Right lobe of liver (tissue), 6 donors: ENCODE data around the gene MYO5B. TPM values are rescaled to one million over a fixed set of nuclear protein-coding genes. Genes with fewer than 3 reads are reported as not detected.

Experiments used
- ATAC-seq, 4 donors: fragments of 200-7000 bp; cut with Tn5 transposase; one replicate each; pipeline ENCODE4 v1.9.1; 2020; ENCODE audit warnings: mild to moderate bottlenecking in 4 of 4, moderate library complexity in 4 of 4
- DNase-seq, 3 donors: peaks; one replicate each; pipeline ENCODE4 v3.0.0-alpha.2; 2020
- H3K27ac ChIP-seq, 3 donors: fragments of 200-600 bp; one replicate each; pipeline ENCODE4 v1.8.0; 2022
- H3K27me3 ChIP-seq, 2 donors: fragments of 200-600 bp; one replicate each; pipeline ENCODE4 v1.8.0; 2022
- H3K36me3 ChIP-seq, 4 donors: fragments of 200-600 bp; sonication (generic) in 1 of 4; one replicate each; pipeline versions ENCODE4 v1.5.1 to v1.8.0; 2017 to 2022; ENCODE audit warnings: control low read depth in 1 of 4
- H3K4me1 ChIP-seq, 4 donors: fragments of 200-600 bp; sonication (generic) in 1 of 4; one replicate each; pipeline versions ENCODE4 v1.5.1 to v1.8.0; 2017 to 2022; ENCODE audit warnings: control low read depth in 1 of 4
- H3K4me3 ChIP-seq, 3 donors: fragments of 200-600 bp; one replicate each; pipeline ENCODE4 v1.8.0; 2022
- H3K9me3 ChIP-seq, 4 donors: fragments of 200-600 bp; sonication (generic) in 1 of 4; one replicate each; pipeline versions ENCODE4 v1.5.1 to v1.8.0; 2017 to 2022; ENCODE audit warnings: control low read depth in 1 of 4
- POLR2A ChIP-seq: fragments of 450-650 bp; IDR thresholded peaks from one replicate; pipeline ENCODE4 v1.6.1; 2017; ENCODE audit warnings: antibody characterized with exemption, mild to moderate bottlenecking
- WGBS: methylation state at CpG from one replicate; pipeline ENCODE4 v1.1.6; 2018; ENCODE audit warnings: low coverage, low lambda C conversion rate; ENCODE audit not compliant: insufficient coverage; ENCODE audit errors: missing lambda C conversion rate; 5-methylcytosine and 5-hydroxymethylcytosine counted together
- intact Hi-C, 2 donors: fragments of 100-400 bp; cut with DNase I; formaldehyde crosslinking; loops; one replicate each; pipeline versions ENCODE4 v1.11.2 to v1.14.1; 2022
- total RNA-seq, 6 experiments: library from RNA; depleted of rRNA in 2 of 6; stranded (reverse); fragments of >200 nt in 2 of 6; fragmentation: NEBNext Ultra II Directional in 3 of 6; extraction: Animal tissue kit (Norgen Biotek cat#: 25700) in 3 of 6; gene quantifications; one replicate each; pipeline versions ENCODE4 v1.1.0 to v1.2.4, GENCODE V29; 2016 to 2023
- TF ChIP-seq, protein P1 (sequence below), 4 donors: fragments of 200-600 bp in 3 of 4; fragments of 450-650 bp in 1 of 4; IDR thresholded peaks; one replicate each; pipeline versions ENCODE4 v1.5.1 to v1.8.0; 2016 to 2022; ENCODE audit warnings: antibody characterized with exemption in 4 of 4, mild to moderate bottlenecking in 2 of 4
- donor health status: DM: no; HTN: yes; CAD: no.
- donor health status: DM: no; HTN: no; CAD: no.
- donor health status: DM: no; HTN: no; CAD: no.
- donor health status: DM: no; HTN: yes; CAD: no.
- donor health status: DM: no; HTN: yes; CAD: no.

The MYO5B gene
- total RNA-seq, 6 experiments from 2014 or later: 13.4 to 25.1 (median 16.6) TPM

DNA sequence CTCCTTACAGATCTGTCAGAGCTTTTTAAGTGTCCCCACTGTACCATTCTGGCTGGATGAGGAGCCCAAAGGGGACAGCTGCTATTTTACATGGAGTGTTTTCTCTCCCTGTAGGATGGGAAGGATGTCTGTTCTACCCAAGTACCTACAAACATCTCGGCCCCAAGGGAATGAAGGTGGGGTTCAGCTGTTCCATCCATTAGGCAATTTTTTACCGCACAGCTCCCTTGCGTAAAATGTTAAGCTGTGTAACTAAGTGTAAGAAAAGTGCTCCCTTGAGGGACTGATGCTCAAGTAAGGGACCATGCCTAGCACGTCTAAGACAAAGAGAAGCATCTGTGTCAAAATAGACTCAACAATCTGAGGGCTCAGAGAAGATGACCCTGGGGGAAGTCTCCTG, 180.3 kb downstream of the MYO5B start:
- TF ChIP-seq POLR2A: no peak
- TF ChIP-seq, protein P1, sequence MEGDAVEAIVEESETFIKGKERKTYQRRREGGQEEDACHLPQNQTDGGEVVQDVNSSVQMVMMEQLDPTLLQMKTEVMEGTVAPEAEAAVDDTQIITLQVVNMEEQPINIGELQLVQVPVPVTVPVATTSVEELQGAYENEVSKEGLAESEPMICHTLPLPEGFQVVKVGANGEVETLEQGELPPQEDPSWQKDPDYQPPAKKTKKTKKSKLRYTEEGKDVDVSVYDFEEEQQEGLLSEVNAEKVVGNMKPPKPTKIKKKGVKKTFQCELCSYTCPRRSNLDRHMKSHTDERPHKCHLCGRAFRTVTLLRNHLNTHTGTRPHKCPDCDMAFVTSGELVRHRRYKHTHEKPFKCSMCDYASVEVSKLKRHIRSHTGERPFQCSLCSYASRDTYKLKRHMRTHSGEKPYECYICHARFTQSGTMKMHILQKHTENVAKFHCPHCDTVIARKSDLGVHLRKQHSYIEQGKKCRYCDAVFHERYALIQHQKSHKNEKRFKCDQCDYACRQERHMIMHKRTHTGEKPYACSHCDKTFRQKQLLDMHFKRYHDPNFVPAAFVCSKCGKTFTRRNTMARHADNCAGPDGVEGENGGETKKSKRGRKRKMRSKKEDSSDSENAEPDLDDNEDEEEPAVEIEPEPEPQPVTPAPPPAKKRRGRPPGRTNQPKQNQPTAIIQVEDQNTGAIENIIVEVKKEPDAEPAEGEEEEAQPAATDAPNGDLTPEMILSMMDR (IDR thresholded peaks at IDR 0.05): no peak
- intact Hi-C loops: loop anchor here in 1 of 2 donors (10.0 kb wide), 1 partner anchor 190 kb away; no protein-coding TSS in a partner anchor
- Histone ChIP-seq H3K9me3 (no peaks in the 10 kb centered on the region), H3K36me3 (no peaks in the 10 kb centered on the region), H3K4me3 (no peak overlapping the region), H3K4me1 (no peaks in the 10 kb centered on the region), H3K27ac (no peak overlapping the region), H3K27me3 (no peaks in the 10 kb centered on the region)
- ATAC-seq (no peak), DNase-seq (no peak)
- 82% methylated on average over 4 of the region's 4 CpGs for WGBS

DNA sequence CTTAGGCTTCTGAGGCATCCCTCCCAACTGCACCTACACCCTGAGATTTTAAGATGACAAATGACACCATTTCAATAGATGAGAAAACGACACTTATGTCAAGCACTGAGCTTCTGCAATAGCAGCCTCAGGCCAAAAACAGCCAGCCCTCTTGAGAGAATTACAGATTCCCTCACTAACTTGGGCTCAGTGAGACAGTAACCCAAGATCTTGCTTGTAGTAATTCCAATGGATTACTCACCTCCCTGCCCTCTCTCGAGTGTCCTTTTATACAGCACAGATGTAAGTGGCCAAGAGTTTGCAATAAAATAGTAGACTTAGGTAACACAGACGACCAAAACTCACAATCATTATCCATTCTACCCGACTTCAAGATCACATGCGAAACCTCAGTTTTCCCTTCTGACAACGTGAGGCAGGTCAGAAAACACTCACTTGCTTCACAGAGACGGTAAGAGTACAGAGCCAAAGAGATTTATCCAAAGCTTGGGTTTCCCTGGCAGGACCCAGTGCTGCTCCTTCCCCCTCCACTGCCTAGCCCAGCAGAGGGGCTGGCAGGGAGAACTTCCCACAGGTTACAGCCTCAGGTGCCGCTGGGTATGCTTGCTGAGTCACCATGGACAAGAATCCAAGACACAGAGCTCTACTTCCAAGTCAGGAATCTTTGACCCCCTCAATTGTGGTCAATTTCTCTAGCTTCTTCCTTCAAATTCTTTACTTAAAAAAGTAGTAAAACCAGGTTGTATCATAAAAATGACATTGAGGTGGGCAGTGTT, 181.4 kb downstream of the MYO5B start:
- 77% methylated on average over 8 of the region's 8 CpGs for WGBS
- intact Hi-C loops: loop anchor here in 1 of 2 donors (10.0 kb wide), 1 partner anchor 191 kb away; no protein-coding TSS in a partner anchor
- H3K4me3 ChIP-seq: no peak overlapping the region
- no peaks in the 10 kb centered on the region for H3K36me3 ChIP-seq
- no peaks in the 10 kb centered on the region for H3K4me1 ChIP-seq
- H3K27ac ChIP-seq: no peak overlapping the region
- TF ChIP-seq, protein P1 (IDR thresholded peaks at IDR 0.05): no peak
- TF ChIP-seq POLR2A: no peak
- DNase-seq (no peak), ATAC-seq (no peak)
- no peaks in the 10 kb centered on the region for H3K9me3 ChIP-seq
- no peaks in the 10 kb centered on the region for H3K27me3 ChIP-seq

DNA sequence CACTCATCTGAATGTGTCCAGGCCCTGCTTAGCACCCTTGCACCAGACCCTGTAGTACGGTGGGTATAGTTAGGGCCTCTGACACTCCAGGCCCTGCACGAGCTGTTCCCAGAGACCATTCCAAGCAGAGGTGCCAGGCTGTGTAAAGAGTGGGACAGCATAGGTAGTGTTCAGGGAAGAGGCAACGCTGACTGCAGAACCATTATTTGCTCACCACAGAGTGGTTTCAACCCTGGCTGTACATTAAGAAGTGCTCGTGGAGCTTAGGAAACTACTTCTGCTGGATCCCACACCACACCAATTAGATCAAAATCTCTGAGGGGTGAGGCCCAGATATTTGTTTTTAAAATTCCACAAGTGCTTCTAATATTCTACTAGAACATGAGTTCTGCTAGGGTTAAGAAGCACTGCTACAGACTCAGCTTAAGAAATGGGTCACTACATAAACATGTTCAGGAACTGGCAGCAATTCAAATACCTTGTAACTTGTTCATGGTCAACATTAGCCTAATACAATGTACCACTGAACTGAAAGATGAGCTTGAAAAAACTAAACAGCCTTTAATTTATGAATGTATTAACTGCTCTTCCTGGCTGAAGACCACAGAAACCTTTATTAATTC, 183.0 kb downstream of the MYO5B start:
- H3K27me3 ChIP-seq: no peaks in the 10 kb centered on the region
- no peak overlapping the region for H3K4me3 ChIP-seq
- no peak for DNase-seq
- H3K36me3 ChIP-seq: no peaks in the 10 kb centered on the region
- no peaks in the 10 kb centered on the region for H3K4me1 ChIP-seq
- no peak overlapping the region for H3K27ac ChIP-seq
- no peaks in the 10 kb centered on the region for H3K9me3 ChIP-seq
- ATAC-seq: peak in 2 of 4 donors; percentile 25 to 51
- 90% methylated on average over 3 of the region's 4 CpGs for WGBS
- no peak for TF ChIP-seq POLR2A
- TF ChIP-seq, protein P1 (IDR thresholded peaks at IDR 0.05): no peak
- intact Hi-C loops: loop anchor here in 1 of 2 donors (10.0 kb wide), 1 partner anchor 193 kb away; no protein-coding TSS in a partner anchor

DNA sequence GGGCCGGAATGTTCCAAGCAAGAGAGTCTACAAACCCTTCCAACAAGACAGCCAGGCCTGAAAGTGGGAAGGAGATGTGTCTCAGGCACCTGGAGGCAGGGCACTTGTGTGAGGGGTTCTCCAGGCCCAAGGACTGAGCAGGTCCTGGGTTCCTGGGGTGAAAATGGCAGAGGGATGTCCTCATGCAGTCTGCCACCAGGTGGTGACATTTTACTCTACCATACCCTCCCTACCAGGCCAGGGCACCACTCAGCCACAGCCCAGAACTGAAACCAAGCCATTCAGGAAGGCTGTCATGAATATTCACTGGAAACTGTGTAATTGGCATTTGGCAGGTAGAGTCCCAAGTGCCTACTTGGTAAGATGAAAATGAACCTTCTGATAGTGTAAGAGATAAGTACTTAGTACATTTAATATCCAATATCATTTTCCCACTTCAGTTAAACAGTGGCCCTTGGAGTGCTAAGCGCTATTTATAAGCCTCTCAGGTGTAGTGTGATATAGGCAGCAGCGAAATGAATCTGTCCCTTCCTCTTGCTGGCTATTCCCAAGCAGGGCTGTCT, 185.1 kb downstream of the MYO5B start:
- Histone ChIP-seq H3K4me3 (no peak overlapping the region), H3K27me3 (no peaks in the 10 kb centered on the region), H3K4me1 (no peaks in the 10 kb centered on the region), H3K36me3 (no peaks in the 10 kb centered on the region), H3K27ac (no peak overlapping the region), H3K9me3 (no peaks in the 10 kb centered on the region)
- intact Hi-C loops: loop anchor here in 1 of 2 donors (10.0 kb wide), 1 partner anchor 195 kb away; no protein-coding TSS in a partner anchor
- TF ChIP-seq, protein P1 (IDR thresholded peaks at IDR 0.05): peak; percentile 54 to 69 (median 68)
- TF ChIP-seq POLR2A: no peak
- ATAC-seq (peak; percentile 95 to 97 (median 96)), DNase-seq (peak; percentile 52 to 60 (median 55))
- WGBS: no CpG with 5 or more reads among the region's 3 CpGs
